HEK293 (cell line): ENCODE measurements around the gene SLC38A10.

Experiments used
- CTCF ChIA-PET: fragments of 350-600 bp; formaldehyde crosslinking; extraction: SDS; loops from one replicate; lab custom pipeline; 2021; ENCODE audit warnings: antibody characterized with exemption; lab: Yijun Ruan, JAX
- POLR2A ChIA-PET: fragments of 300-600 bp; formaldehyde crosslinking; extraction: SDS; loops from one replicate; lab custom pipeline; 2020; ENCODE audit warnings: antibody characterized with exemption, inconsistent platforms; lab: Yijun Ruan, JAX
- H3K27ac ChIP-seq: fragments of 200-500 bp; sonication (Bioruptor generic); 2 replicates; pipeline ENCODE4 v1.5.1; 2014; ENCODE audit warnings: low read depth, low read length, control low read depth, inconsistent platforms; ENCODE audit errors: extremely low read depth
- H3K36me3 ChIP-seq, 2 experiments: fragments of 200-500 bp in 1 of 2; sonication (Bioruptor generic) in 1 of 2; 1 replicate in 1 of 2; 2 replicates in 1 of 2; pipeline ENCODE4 v1.5.1; 2014 to 2017; ENCODE audit warnings: inconsistent platforms in 2 of 2, low read length in 2 of 2; ENCODE audit not compliant: control insufficient read depth in 2 of 2, insufficient read depth in 1 of 2
- H3K4me1 ChIP-seq: fragments of 200-500 bp; sonication (Bioruptor generic); 2 replicates; pipeline ENCODE4 v1.5.1; 2014; ENCODE audit warnings: mild to moderate bottlenecking, low read length, inconsistent platforms; ENCODE audit not compliant: control insufficient read depth, insufficient read depth
- H3K4me3 ChIP-seq: 2 replicates; pipeline ENCODE4 v1.5.1; 2011; ENCODE audit warnings: low read depth, mild to moderate bottlenecking, control low read depth, low read length, moderate library complexity
- H3K9me3 ChIP-seq: fragments of 200-500 bp; sonication (Bioruptor generic); 2 replicates; pipeline ENCODE4 v1.5.1; 2014; ENCODE audit warnings: low read depth, low read length, inconsistent platforms; ENCODE audit not compliant: control insufficient read depth, insufficient read depth
- CTCF ChIP-seq: fragments of 450-650 bp; formaldehyde crosslinking; IDR thresholded peaks from 2 replicates; pipeline ENCODE4 v1.5.1; 2016; ENCODE audit warnings: missing biosample characterization, missing genetic modification characterization
- ELK4 ChIP-seq: IDR thresholded peaks from 2 replicates; pipeline ENCODE4 v1.6.1; 2011; ENCODE audit warnings: mild to moderate bottlenecking, low read depth, low read length, borderline replicate concordance
- GLIS1 ChIP-seq: fragments of 450-650 bp; formaldehyde crosslinking; IDR thresholded peaks from 2 replicates; pipeline ENCODE4 v1.5.1; 2016; ENCODE audit warnings: missing biosample characterization, missing genetic modification characterization
- GLIS2 ChIP-seq: fragments of 450-650 bp; formaldehyde crosslinking; IDR thresholded peaks from 2 replicates; pipeline ENCODE4 v1.5.1; 2016; ENCODE audit warnings: missing biosample characterization, missing genetic modification characterization
- MYNN ChIP-seq: fragments of 450-650 bp; formaldehyde crosslinking; IDR thresholded peaks from 2 replicates; pipeline ENCODE4 v1.5.1; 2016; ENCODE audit warnings: missing biosample characterization, missing genetic modification characterization, borderline replicate concordance
- SALL2 ChIP-seq: fragments of 450-650 bp; formaldehyde crosslinking; IDR thresholded peaks from 2 replicates; pipeline ENCODE4 v1.5.0; 2017; ENCODE audit warnings: missing biosample characterization, mild to moderate bottlenecking, missing genetic modification characterization, borderline replicate concordance
- SP2 ChIP-seq: fragments of 450-650 bp; formaldehyde crosslinking; IDR thresholded peaks from 2 replicates; pipeline ENCODE4 v1.5.1; 2016; ENCODE audit warnings: missing biosample characterization, missing genetic modification characterization
- ZBTB1 ChIP-seq: fragments of 450-650 bp; formaldehyde crosslinking; IDR thresholded peaks from 2 replicates; pipeline ENCODE4 v1.5.1; 2016; ENCODE audit warnings: missing biosample characterization, missing genetic modification characterization
- ZNF155 ChIP-seq: fragments of 450-650 bp; formaldehyde crosslinking; IDR thresholded peaks from 2 replicates; pipeline ENCODE4 v1.5.1; 2016; ENCODE audit warnings: missing biosample characterization, missing genetic modification characterization
- ZNF19 ChIP-seq: fragments of 450-650 bp; formaldehyde crosslinking; IDR thresholded peaks from 2 replicates; pipeline ENCODE4; 2016; ENCODE audit warnings: missing biosample characterization, missing genetic modification characterization, low read depth
- ZNF561 ChIP-seq: fragments of 450-650 bp; IDR thresholded peaks from 2 replicates; pipeline ENCODE4 v1.5.1; 2018; ENCODE audit warnings: missing biosample characterization, missing genetic modification characterization, borderline replicate concordance
- ZNF600 ChIP-seq: fragments of 450-650 bp; formaldehyde crosslinking; IDR thresholded peaks from 2 replicates; pipeline ENCODE4 v1.5.1; 2016; ENCODE audit warnings: missing biosample characterization, missing genetic modification characterization
- ZNF777 ChIP-seq: fragments of 450-650 bp; formaldehyde crosslinking; IDR thresholded peaks from 2 replicates; pipeline ENCODE4 v1.5.1; 2017; ENCODE audit warnings: missing biosample characterization, missing genetic modification characterization, borderline replicate concordance
- TF ChIP-seq, protein P1 (sequence below): fragments of 450-650 bp; formaldehyde crosslinking; IDR thresholded peaks from 2 replicates; pipeline ENCODE4 v1.5.1; 2016; ENCODE audit warnings: missing biosample characterization, missing genetic modification characterization
- TF ChIP-seq, protein P2 (sequence below): fragments of 450-650 bp; formaldehyde crosslinking; IDR thresholded peaks from 2 replicates; pipeline ENCODE4 v1.5.1; 2016; ENCODE audit warnings: missing biosample characterization, missing genetic modification characterization

The SLC38A10 gene

DNA sequence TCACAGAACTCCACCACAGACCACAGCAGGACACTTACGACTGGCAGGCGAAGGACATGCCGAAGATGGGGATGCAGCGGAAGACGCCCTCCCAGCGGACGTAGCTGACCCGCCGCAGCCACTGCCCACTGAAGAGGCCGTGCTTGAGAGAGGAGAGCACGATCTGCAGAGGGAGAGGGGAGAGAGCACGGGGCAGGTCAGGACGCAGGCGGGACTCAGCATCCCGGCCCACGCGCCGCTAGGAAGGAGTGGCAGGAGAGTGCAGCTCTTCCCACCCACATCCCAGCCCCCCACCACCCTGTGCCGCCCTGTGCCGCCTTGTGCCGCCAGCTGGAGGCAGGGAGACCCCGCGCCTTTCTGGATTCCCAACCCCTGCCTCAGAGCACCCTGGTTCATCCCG is 14.5 kb downstream of the SLC38A10 start:
- CTCF ChIA-PET, result interaction anchor here (2.4 kb wide), 1 partner anchor 10 kb away, joined by 10 read pairs; no protein-coding TSS in a partner anchor
- no peak for TF ChIP-seq ZNF561 (tag by site-specific recombination)
- TF ChIP-seq GLIS2, result no peak
- TF ChIP-seq GLIS1, result no peak
- TF ChIP-seq, protein P1, sequence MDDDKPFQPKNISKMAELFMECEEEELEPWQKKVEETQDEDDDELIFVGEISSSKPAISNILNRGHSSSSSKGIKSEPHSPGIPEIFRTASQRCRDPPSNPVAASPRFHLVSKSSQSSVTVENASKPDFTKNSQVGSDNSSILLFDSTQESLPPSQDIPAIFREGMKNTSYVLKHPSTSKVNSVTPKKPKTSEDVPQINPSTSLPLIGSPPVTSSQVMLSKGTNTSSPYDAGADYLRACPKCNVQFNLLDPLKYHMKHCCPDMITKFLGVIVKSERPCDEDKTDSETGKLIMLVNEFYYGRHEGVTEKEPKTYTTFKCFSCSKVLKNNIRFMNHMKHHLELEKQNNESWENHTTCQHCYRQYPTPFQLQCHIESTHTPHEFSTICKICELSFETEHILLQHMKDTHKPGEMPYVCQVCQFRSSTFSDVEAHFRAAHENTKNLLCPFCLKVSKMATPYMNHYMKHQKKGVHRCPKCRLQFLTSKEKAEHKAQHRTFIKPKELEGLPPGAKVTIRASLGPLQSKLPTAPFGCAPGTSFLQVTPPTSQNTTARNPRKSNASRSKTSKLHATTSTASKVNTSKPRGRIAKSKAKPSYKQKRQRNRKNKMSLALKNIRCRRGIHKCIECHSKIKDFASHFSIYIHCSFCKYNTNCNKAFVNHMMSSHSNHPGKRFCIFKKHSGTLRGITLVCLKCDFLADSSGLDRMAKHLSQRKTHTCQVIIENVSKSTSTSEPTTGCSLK (tag by site-specific recombination), result no peak
- TF ChIP-seq, all 188 proteins: peak for 0
- POLR2A ChIA-PET, result no interaction called here

DNA sequence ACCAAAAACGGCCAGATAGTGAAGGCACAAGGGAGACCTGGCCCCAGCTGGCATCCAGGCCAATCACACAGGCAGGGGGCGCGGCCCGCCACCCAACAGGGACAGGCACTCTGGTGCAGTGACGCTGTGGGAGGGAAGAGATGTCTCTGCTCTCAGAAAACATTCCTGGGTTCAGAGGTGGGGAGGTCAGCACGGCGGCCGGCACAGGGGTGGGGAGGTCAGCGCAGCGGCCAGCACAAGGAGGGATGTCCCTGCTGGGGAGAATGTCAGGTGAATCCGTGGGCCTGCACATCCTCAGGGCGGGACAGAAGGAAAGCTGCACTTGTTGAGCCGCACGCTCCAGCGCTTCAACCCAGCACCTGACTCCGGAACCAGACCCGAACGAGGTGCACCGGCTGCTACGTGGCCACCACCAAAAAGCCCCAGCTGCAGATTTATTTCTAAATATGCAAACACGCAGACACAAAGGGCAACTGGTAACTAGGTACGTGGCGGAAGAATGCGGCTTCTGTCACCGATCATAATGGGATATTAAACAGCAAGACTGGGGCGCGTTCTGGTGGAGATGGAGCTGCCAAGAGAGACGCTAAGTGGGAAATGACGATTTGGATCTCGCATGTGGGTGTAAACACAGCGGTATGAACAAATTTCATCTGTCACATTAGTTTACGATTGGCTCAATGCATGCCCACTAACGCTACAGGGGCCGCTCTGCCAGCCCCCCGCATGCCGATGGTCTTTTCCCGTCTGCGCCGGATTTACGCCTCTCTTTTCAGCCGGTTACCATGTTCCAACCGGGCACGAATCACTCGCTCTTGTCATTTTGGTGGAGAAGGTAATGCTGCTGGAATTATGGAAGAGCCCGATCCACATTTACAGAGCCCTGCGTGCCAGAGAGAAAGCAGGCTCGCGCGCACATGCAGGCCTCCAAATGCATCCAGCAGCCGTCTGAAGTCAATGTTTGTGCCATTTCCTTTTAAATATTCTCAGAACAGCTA is 15.5 kb downstream of the SLC38A10 start:
- POLR2A ChIA-PET, result no interaction called here
- no peaks in the 10 kb centered on the region for H3K4me1 ChIP-seq
- no peak overlapping the region for H3K27ac ChIP-seq
- peaks cover 5 to 87% of the 10 kb centered on the region in 2 experiments for H3K36me3 ChIP-seq
- H3K9me3 ChIP-seq, result no peaks in the 10 kb centered on the region
- TF ChIP-seq SP2 (no peak), ZNF600 (tag by site-specific recombination) (0 out of 2 replicates have a peak, but pooled peaks have one; percentile 49), ZNF19 (tag by site-specific recombination) (no peak)
- CTCF ChIA-PET, result interaction anchor here (0.7 to 2.4 kb wide), 2 partner anchors 10 to 11 kb away, joined by 3 to 10 read pairs; no protein-coding TSS in a partner anchor
- no peak overlapping the region for H3K4me3 ChIP-seq

More for the DNA sequence above, 14.5 kb downstream of the SLC38A10 start:
- Histone ChIP-seq H3K4me1 (no peaks in the 10 kb centered on the region), H3K36me3 (peaks cover 5 to 88% of the 10 kb centered on the region in 2 experiments), H3K9me3 (no peaks in the 10 kb centered on the region), H3K27ac (no peak overlapping the region), H3K4me3 (no peak overlapping the region)

GRCh38 chr17:81278831-81279230 is 16.3 kb downstream of the SLC38A10 start:
- CTCF ChIA-PET, result interaction anchor here (0.6 to 2.1 kb wide), 3 partner anchors 9 to 106 kb away, joined by 3 to 12 read pairs (median 4); no protein-coding TSS in a partner anchor
- TF ChIP-seq CTCF (no peak), ZNF155 (tag by site-specific recombination) (no peak), GLIS2 (peak; percentile 60; the same call in 1 of the 2 replicates), MYNN (tag by site-specific recombination) (no peak), ELK4 (no peak), ZNF777 (tag by site-specific recombination) (no peak), SALL2 (tag by site-specific recombination) (no peak), ZBTB1 (tag by site-specific recombination) (no peak)
- TF ChIP-seq, protein P2, sequence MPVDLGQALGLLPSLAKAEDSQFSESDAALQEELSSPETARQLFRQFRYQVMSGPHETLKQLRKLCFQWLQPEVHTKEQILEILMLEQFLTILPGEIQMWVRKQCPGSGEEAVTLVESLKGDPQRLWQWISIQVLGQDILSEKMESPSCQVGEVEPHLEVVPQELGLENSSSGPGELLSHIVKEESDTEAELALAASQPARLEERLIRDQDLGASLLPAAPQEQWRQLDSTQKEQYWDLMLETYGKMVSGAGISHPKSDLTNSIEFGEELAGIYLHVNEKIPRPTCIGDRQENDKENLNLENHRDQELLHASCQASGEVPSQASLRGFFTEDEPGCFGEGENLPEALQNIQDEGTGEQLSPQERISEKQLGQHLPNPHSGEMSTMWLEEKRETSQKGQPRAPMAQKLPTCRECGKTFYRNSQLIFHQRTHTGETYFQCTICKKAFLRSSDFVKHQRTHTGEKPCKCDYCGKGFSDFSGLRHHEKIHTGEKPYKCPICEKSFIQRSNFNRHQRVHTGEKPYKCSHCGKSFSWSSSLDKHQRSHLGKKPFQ (tag by site-specific recombination), result no peak
- TF ChIP-seq, all 188 proteins: peak for 1
- Histone ChIP-seq H3K36me3 (peaks cover 5 to 91% of the 10 kb centered on the region in 2 experiments), H3K4me3 (no peak overlapping the region), H3K27ac (no peak overlapping the region), H3K9me3 (no peaks in the 10 kb centered on the region), H3K4me1 (no peaks in the 10 kb centered on the region)
- POLR2A ChIA-PET, result no interaction called here
